DMS79 (cell line): ENCODE data around the gene CLASP1.
"Not testable (repeated sequence)": the region's sequence is repeated elsewhere in the genome, so short reads cannot be mapped to it uniquely, and the experiment has no call there.

Experiments
- DNase-seq: peaks from one replicate; lab custom pipeline; 2025; lab: John Stamatoyannopoulos, UW

Gene CLASP1

DNA sequence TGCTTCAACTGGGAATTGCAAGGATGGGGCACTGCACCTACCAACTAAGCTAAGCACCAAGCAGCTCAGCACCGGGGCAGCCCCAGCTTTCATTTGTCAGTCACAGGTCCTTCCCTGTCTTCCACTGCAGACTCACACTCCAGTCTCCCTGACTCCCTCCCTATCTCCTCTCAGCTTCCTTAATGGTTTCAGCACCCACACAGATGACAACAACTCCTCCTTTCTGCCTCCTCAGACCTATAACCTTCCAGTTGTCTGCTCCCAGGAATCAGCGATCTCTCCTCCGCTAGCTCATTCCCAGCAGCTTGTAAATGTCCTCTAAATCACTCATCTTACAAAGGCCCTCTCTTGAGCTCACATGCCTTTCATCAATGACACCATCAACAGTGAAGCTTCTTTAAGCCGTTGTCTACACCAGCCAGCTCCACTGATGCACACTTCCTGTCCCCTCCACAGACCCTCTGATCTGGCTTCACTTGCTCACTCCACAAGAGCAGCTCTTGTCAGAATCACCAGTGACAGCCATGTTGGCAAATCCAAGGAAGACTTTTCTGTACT lies 32.1 kb downstream of the CLASP1 start:
- DNase-seq, result no peak

- DNase-seq, result no peak
These were observed 35.5 kb downstream of the CLASP1 start for GRCh38 chr2:121613774-121614173.

DNA sequence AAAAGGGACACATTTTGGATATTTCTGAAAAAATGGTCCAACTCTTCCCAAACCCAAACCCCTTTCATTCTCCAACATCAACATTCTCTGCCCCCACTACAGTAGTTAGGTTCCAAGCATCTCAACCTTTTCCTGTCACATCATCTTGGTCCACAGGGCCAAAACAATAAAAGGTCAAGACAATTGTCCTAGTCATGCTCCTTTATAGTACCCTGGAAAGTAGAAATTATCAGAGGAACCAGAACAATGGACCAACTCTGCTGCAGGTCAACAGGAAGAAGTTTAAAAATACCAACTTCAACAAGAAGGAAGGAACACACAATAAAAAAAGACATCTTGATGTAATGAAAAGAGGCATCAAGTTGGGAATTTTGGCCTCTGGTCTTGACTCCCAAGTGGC lies 36.1 kb downstream of the CLASP1 start:
- no peak for DNase-seq

DNA sequence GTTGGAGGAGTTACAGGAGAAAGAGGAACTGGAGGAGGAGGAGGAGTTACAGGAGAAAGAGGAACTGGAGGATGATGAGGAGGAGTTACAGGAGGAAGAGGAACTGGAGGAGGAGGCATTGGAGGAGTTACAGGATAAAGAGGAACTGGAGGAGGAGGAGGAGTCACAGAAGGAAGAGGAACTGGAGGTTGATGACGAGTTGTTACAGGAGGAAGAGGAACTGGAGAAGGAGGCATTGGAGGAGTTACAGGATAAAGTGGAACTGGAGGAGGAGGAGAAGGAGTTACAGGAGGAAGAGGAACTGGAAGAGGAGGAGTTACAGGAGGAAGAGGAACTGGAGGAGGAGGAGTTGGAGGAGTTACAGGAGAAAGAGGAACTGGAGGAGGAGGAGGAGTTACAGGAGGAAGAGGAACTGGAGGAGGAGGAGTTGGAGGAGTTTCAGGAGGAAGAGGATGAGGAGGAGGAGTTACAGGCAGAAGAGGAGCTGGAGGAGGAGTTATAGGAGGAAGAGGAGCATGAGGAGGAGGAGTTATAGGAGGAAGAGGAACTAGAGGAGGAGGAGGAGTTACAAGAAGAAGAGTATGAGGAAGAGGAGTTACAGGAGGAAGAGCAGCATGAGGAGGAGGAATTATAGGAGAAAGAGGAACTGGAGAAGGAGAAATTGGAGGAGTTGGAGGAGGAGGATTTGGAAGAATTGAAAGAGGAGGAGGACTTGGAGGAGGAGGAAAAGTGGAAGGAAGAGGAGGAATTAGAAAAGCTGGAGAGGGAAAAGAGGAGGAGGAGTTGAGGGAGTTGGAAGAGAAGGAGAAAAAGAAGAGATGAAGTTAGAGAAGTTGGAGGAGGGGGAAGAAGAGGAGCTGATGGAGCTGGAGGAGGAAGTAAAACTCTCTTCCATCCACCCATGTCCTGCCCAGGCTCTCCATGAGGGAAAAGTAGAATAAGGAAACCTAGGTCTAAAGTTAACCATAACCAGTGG lies 37.2 kb downstream of the CLASP1 start:
- DNase-seq, result no peak

DNA sequence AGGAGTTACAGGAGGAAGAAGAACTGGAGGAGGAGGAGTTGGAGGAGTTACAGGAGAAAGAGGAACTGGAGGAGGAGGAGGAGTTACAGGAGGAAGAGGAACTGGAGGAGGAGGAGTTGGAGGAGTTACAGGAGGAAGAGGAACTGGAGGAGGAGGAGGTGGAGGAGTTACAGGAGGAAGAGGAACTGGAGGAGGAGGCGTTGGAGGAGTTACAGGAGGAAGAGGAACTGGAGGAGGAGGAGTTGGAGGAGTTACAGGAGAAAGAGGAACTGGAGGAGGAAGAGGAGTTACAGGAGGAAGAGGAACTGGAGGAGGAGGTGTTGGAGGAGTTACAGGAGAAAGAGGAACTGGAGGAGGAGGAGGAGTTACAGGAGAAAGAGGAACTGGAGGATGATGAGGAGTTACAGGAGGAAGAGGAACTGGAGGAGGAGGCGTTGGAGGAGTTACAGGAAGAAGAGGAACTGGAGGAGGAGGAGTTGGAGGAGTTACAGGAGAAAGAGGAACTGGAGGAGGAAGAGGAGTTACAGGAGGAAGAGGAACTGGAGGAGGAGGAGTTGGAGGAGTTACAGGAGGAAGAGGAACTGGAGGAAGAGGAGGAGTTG lies 38.1 kb downstream of the CLASP1 start:
- not testable (repeated sequence) for DNase-seq

DNA sequence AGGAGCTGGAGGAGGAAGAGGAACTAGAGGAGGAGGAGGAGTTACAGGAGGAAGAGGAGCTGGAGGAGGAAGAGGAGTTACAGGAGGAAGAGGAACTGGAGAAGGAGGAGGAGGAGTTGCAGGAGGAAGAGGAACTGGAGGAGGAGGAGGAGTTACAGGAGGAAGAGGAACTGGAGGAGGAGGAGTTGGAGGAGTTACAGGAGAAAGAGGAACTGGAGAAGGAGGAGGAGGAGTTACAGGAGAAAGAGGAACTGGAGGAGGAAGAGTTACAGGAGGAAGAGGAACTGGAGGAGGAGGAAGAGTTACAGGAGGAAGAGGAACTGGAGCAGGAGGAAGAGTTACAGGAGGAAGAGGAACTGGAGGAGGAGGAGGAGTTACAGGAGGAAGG lies 38.8 kb downstream of the CLASP1 start:
- DNase-seq, result not testable (repeated sequence)

DNA sequence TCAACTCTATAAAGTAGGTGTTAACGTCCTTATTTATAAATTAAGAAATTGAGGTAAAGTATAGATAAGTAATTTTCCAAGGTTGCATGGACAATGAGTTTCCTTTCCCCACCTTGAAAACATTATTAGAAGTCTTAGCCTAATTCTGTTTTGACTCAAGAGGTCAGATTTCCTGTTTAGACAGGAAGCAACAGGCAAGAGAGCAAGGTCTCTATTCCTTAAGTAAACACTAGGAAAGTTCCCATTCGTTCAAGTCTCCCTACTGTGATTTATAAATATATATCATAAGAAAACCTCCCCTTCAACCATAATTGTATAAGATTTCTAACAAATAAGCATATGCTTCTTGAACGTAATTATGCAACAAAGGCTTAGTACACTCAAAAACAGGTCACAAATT lies 40.3 kb downstream of the CLASP1 start:
- no peak for DNase-seq

DNA sequence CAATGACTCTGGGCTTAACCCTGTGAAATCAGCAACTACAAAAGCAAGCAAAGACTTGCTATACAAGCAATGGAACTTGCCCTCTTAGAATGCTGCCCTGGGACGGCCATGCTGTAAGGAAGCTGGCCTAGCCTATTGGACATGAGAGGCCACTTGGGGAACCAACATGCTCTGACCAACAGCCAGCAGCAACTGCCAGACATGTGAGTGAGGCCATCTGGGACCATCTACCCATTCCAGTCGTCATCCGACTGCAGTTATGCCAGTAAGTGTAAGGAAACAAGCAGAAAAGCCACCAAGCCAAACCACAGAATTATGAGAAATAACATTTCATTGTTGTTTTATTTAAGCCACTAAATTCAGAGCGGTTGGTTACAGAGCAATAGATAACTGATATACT lies 40.9 kb downstream of the CLASP1 start:
- no peak for DNase-seq

GRCh38 chr2:121605820-121606733 lies 43.2 kb downstream of the CLASP1 start:
- DNase-seq, result no peak

DNA sequence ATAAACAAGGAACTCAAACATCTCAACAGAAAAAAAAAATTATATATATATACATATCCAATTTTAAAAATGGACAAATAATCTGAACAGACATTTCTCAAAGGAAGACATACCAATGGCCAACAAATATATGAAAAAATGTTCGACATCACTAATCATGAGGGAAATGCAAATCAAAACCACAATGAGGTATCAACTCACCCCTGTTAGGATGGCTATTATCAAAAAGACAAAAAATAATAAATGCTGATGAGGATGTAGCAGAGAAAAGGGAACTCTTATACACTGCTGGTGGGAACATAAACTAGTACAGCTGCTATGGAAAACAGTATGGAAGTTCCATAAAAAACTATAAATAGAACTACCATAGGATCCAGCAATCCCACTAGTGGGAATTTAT lies 46.1 kb downstream of the CLASP1 start:
- no peak for DNase-seq

- DNase-seq, result no peak
These were observed 49.2 kb downstream of the CLASP1 start for GRCh38 chr2:121599963-121600651.

DNA sequence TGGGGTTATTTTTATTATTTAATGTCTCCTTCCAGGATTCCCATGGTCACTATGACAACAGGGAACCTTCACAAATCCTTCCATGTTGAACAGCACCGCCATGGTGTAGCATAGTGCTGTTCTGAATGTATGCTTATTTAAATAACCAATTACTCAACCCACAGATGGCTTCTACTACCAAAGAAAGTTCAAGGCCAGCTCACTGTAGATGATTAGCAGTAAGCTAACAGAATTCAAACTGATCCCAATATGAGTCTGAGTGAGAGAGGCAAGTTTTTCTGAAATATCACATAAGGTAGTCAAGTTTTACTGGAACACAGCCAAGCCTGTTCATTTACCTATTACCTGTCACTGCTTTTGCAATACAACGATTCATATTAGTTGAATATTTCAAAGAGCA lies 51.2 kb downstream of the CLASP1 start:
- DNase-seq, result no peak

GRCh38 chr2:121596221-121597080 lies 52.8 kb downstream of the CLASP1 start:
- DNase-seq, result no peak

DNA sequence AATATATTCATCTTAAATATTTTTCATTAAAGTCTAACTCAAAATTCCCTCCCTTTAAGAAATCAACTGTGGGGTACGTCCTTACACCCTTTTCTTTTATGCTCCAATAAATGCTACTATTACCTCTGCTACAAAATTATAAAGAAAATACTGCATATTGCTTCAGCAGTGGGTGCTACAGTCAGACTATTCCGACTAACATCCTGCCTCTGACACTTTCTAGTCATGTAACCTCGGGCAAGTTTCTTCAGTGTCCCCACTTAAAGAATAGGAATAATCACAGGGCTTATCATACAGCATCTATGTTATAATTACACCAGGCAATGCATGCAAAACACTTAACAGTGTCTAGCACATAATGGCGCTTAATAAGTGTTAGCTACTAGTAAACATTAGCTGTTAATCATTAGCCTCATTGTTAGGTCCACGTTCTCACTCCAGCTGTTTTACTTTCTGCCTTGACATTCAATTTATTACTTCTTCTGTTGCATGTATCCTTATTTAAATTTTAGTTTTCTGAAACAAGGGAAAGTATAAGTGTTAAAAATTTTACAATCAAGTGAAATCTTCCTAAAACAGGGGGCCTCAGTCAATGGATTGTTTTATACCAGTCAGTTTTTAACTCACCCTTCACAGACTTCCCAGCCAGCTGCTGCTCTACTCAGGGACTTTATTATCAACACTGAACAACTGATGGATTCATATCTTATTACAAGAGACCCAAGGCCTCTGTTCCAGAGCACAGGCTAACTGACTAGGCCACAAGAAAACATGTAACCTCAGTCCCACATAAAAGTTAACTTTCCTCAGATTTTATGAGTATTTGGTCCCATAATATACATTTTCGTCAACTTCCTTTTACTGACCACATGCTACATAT lies 54.0 kb downstream of the CLASP1 start:
- no peak for DNase-seq

DNA sequence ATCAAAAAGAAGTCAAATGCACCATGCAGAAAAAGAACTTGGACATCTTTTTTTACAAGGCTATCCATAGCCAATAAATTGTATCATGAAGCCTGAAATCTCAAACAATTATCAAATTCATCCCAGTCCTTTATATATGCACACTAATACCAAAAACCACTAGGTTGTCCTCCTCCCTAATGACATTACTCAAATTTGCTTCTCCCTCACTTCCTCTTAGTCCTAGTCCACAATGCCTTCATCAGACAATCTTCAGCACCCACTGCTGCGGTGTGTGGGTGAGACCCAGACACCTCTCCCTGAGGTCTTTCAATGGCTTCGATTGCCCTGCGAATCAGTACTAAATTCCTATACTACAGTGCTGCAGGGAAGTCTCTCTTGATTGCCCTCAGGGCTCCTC lies 58.1 kb downstream of the CLASP1 start:
- DNase-seq, result no peak

DNA sequence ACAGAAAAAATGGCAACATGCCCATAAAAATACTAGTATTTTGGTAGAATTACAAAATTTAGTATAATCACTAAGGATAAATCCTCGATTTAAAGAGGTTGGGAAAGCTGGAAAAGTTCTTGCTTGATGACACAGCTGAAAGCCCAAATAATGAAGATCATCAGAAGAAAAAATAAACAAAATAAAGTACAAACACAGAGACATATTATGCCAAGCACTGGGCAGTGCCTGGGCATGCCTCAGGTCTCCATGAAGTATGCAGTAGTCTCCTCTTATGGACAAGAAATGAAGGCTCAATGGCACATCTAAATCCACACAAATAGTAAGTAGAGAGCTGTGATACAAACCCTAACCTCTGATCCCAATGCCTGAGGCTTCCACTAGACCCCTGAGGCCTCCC lies 60.9 kb downstream of the CLASP1 start:
- no peak for DNase-seq

DNA sequence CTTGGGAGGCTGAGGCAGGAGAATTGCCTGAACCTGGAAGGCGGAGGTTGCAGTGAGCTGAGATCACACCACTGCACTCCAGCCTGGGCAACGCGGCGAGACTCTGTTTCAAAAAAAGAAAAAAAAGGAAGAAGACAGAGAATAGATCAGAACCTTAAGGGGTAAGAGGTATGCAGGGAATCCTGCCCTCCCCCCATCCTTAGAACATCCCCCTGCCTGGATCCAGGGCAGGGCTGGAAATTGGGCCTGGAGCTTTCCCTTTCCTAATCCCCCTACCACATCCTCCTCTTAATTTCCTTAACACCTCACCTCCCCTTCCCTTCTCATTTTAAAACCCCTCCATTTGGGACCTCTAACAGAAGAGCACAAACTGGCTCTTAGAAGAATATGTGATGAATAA lies 62.1 kb downstream of the CLASP1 start:
- DNase-seq, result no peak

GRCh38 chr2:121584741-121585140 lies 64.5 kb downstream of the CLASP1 start:
- DNase-seq, result no peak

DNA sequence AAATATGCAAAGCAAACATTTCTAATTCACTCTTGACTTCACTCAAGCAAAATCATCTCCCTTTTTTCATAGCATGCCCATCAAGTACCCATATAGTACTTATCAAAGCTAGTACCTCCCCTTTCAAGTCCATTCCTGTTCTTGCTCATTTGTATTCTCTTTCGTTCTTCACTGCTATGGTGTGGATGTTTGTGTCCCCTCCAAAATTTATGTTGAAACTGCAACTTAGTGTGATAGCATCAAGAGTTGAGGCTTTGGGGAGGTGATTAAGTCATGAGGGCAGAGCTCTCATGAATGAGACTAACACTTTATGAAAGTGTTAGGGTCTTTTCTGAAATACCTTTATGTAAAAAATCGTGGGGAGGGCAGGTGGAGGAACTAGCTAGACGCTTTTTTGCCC lies 65.7 kb downstream of the CLASP1 start:
- DNase-seq, result peak; percentile 88

- no peak for DNase-seq
These were observed 67.0 kb downstream of the CLASP1 start for GRCh38 chr2:121582272-121582671.
